ENCODE data around the gene ASTN2. TPM values are rescaled to one million over a fixed set of nuclear protein-coding genes. Genes with fewer than 3 reads are reported as not detected.

Gene ASTN2
- total and polyA plus RNA-seq, 2 experiments from 2014 or later, result 7.0 to 24.6 TPM

DNA sequence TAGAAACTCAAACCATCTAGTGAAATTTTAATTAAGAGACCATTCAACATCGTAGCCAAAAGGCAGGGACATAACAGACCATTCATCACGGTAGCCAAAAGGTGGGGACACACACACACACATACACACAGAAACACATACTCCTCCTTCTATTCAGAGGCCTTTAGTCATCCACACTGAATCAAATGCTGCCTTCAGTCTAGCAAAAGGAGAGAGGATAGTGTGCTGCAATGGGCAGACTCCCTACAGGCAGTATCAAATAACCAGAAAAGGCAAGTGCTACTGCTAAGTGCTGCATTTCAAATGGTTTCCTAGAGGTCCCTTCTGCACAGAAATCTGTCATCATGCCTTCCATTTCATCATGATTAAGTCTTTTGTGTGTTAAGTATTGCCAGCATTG lies 423.8 kb downstream of the ASTN2 start:
- H3K4me3 ChIP-seq, result no peak overlapping the region
- Mint-ChIP-seq H3K27ac (no peak overlapping the region), H3K4me1 (peaks cover 23% of the 10 kb centered on the region), H3K4me3 (no peak overlapping the region), H3K9me3 (no peaks in the 10 kb centered on the region; the same call in 2 of the 3 replicates), H3K27me3 (ENCODE audit: insufficient read depth, low read depth, poor library complexity) (no peaks in the 10 kb centered on the region), H3K36me3 (ENCODE audit: low read depth) (no peaks in the 10 kb centered on the region)
- no peaks in the 10 kb centered on the region for H3K36me3 ChIP-seq (ENCODE audit: insufficient read depth)
- ATAC-seq (peak; percentile 32; the same call in 1 of the 3 replicates), DNase-seq (ENCODE audit: low spot score) (no peak)
- no peak overlapping the region for H2AFZ ChIP-seq
- no peaks in the 10 kb centered on the region for H3K27me3 ChIP-seq (ENCODE audit: insufficient read depth)
- H3K9me2 ChIP-seq (ENCODE audit: insufficient read depth), result peaks cover 5% of the 10 kb centered on the region; the same call in 1 of the 2 replicates
- no peaks in the 10 kb centered on the region; the same call in 1 of the 2 replicates for H4K20me1 ChIP-seq (replicated peaks; ENCODE audit: insufficient read depth)
- no peaks in the 10 kb centered on the region for H3K79me2 ChIP-seq (replicated peaks; ENCODE audit: insufficient read depth)
- H3F3A ChIP-seq (replicated peaks; ENCODE audit: low read depth), result no peaks in the 10 kb centered on the region
- TF ChIP-seq ZNF331 (CRISPR knock-in tag; IDR thresholded peaks at IDR 0.05; ENCODE audit: low read depth) (no peak), JUNB (IDR thresholded peaks at IDR 0.05; ENCODE audit: unreplicated experiment) (no peak), CTCF (conservative IDR thresholded peaks at IDR 0.05; ENCODE audit: low read depth in 2 of 2) (no peak), ZNF462 (CRISPR knock-in tag; IDR thresholded peaks at IDR 0.05) (no peak), ZNF114 (CRISPR knock-in tag; IDR thresholded peaks at IDR 0.05) (no peak)
- H3K27ac ChIP-seq (ENCODE audit: low read depth), result no peak overlapping the region
- peak overlapping the region; percentile 8; the same call in 1 of the 2 replicates for H3K4me2 ChIP-seq
- peaks cover 28% of the 10 kb centered on the region for H3K4me1 ChIP-seq (ENCODE audit: insufficient read depth)

Measured in GM23338 (cell line).